NOMO-1 treated with DMSO at 0.1 percent for 48 hours (cell line): Measurements from ENCODE around the gene ROBO2.
A peak's percentile ranks its signal among the peaks of the same experiment; 100 is the strongest.

Experiments
- DNase-seq: peaks from one replicate; lab custom pipeline; 2025; ENCODE audit not compliant: unreplicated experiment; lab: John Stamatoyannopoulos, UW

Gene ROBO2, protein sequence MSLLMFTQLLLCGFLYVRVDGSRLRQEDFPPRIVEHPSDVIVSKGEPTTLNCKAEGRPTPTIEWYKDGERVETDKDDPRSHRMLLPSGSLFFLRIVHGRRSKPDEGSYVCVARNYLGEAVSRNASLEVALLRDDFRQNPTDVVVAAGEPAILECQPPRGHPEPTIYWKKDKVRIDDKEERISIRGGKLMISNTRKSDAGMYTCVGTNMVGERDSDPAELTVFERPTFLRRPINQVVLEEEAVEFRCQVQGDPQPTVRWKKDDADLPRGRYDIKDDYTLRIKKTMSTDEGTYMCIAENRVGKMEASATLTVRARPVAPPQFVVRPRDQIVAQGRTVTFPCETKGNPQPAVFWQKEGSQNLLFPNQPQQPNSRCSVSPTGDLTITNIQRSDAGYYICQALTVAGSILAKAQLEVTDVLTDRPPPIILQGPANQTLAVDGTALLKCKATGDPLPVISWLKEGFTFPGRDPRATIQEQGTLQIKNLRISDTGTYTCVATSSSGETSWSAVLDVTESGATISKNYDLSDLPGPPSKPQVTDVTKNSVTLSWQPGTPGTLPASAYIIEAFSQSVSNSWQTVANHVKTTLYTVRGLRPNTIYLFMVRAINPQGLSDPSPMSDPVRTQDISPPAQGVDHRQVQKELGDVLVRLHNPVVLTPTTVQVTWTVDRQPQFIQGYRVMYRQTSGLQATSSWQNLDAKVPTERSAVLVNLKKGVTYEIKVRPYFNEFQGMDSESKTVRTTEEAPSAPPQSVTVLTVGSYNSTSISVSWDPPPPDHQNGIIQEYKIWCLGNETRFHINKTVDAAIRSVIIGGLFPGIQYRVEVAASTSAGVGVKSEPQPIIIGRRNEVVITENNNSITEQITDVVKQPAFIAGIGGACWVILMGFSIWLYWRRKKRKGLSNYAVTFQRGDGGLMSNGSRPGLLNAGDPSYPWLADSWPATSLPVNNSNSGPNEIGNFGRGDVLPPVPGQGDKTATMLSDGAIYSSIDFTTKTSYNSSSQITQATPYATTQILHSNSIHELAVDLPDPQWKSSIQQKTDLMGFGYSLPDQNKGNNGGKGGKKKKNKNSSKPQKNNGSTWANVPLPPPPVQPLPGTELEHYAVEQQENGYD (N-terminal part only)

GRCh38 chr3:77039606-77040171 lies at the start of gene ROBO2:
Gene ROBO2 (plus strand): TSS chr3:77040099. CDS start chr3:77040786, 687 bp downstream.
- no peak for DNase-seq

- DNase-seq: no peak
Measured at GRCh38 chr3:76990606-76991005, 49.3 kb upstream of the ROBO2 start.

- DNase-seq: no peak
Measured at GRCh38 chr3:76991165-76991564, 48.7 kb upstream of the ROBO2 start.

DNA sequence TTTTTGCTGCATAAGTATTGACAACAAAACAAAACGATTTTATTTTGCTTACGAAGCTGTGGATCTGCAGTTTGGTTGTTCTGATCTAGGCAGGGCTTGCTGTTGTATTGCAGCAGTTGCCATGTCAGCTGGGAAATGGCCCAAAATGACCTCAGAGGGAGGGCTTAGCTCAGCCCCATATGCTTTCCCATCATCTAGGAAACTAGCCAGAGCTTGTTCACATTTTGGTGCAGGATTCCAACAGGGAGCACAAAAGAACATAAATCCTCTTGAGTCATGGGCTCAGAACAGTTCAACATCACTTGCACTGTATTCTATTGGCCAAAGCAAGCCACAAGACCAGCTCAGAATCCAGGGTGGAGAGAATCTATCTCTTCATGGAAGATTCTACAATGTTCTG lies 42.2 kb upstream of the ROBO2 start:
- DNase-seq: no peak

GRCh38 chr3:76998555-76998954 lies 41.3 kb upstream of the ROBO2 start:
- DNase-seq: no peak

GRCh38 chr3:77001062-77001701 lies 38.7 kb upstream of the ROBO2 start:
- DNase-seq: no peak

GRCh38 chr3:77014226-77014625 lies 25.7 kb upstream of the ROBO2 start:
- no peak for DNase-seq

DNA sequence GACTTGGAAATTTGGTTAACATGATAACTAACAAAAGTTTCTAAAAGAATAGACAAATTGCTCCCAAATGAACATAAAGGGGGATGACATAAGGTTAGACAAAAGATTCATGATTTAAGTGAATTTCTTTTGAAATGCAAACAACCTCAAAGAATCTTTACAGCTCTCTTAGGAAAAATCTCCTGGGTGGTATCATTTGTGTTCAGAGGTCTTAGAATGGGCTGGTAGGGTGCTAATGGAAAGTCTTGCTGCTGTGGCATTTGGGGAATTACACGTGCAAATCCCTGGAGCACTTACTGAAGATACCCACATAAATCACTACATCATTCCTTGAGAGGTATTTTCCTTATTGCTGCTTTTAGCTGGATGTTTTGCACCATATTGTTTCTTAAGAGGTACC lies 14.4 kb upstream of the ROBO2 start:
- no peak for DNase-seq

DNA sequence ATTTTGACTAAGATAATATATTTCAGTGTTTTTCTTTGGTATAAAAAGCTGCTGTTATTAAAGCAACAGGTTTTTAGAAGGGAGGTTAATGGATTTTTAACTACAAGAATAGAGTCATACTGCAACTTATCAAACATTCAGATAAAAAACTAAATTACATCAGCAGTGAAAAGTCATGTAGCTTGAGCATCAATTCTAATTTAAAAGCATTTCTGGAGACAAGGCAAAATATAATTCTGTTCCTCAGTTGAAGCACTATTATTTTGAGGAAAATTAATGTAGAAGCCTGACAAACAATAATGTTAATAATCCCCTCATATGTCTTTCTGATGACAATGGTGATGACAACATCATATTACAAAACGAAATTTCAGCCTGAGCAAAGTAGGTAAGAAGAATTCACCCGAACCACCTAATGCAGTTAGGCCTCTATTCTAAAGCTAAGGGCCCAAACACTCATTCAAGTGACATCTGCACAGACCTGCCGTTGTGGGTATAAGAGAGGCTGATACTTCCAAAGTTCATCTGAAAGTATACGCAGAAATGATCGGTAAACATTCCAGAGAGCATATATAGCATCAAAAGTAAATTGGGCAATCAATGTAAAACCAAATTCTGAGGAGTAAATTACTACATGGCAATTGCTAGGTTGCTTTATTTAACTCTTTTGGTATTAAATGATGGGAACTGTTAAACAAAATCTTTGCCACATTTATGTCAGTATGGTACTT lies 12.8 kb upstream of the ROBO2 start:
- DNase-seq: no peak

GRCh38 chr3:77028005-77028404 lies 11.9 kb upstream of the ROBO2 start:
- no peak for DNase-seq

DNA sequence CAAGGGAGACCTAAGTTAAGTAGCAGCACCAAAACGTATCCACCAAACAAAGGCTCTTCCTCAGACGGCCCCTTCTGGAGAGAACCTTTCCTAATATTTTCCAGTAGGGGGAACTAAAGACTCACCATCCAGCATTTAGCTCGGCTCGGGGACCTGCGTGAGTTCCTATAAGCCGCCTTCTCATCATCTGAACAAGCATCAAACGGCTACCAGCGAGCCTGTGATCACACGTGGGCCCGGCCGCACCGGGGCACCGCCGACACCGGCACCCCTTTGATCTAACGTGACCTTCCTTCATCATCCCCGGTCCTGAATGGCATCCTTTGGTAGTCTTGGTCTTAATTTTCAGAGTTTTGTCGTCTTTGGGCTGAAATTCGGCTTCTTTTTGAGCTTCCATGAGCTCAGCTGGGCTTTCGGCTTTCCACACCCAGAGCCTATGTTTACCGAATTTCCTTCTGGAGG lies 1.4 kb upstream of the ROBO2 start:
- DNase-seq: peak; percentile 60

- no peak for DNase-seq
Measured at GRCh38 chr3:77038930-77039605, 831 bp upstream of the ROBO2 start.

DNA sequence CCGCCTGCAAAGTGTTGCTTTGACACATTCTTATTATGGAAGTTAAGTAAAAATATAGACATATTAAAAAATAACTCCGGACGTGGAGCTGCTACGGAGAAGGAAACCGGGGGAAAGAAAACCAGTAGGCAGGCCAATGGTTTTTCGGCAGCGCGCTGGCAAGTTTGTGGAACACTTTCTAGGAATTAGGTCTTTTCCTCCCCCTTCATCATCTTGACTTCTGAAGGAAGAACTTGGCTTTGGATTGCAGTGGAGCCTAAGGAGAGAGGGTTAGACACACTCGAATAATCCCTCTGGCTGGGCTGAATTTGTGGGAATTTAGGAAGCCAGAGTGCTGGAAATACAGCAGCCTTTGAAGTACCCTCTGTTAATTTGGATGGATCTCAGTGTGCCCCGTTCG lies 317 bp downstream of the ROBO2 start:
- no peak for DNase-seq

DNA sequence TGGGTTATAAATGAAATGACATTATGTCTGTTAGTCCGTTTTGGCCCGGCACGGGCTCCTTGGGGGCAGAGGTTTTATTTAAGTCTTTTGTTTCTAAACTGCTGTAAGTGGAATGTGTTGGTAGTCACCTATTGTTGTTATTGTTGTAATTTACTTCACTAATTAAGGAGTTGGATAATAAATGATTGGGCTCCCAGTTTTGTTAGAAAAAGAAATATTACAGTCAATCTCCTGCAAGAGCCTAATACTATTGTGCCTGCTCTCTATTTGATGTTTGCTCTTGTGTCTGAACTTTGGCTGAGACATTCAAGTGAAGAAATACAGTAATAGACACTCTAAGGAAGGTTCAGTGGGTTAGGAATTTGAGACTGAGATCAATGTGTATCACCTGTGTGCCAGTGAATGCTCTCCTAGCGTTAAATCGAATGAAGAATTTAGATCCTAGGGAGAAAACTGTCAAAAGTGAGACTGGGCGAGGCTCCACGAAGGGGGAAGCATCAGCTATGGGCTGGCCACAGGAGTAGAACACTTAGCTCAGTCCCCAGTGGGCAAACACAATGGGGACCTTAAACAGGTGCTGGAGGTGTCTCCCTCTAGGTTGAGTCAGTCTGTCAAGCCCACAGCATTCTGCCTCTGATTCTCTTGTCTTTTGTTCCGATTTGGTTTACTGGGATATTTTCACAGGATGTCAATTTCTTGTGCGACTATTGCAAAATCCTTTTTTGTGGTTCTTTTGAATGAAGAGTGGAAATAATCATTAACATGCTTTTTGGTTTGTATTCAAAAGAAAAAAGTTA lies 1.2 kb downstream of the ROBO2 start:
- DNase-seq: no peak

DNA sequence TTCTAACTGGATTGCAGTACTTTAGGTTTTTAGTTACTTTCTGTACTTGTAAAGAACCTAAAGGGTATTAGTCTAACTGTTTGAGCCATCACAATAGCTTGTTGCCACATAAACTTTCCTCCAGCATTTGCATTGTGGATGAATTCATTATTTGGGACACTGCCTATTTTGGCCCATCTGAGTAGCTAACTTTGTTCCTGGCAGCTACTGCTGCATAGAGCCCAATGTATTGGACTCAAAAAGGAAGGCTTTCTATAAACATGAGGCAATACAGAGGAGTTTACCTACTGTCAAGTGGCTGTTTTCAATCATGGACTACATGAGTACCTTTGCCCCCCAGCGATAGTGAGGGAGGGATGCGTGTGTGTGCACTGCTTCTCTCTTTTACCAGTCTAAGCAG lies 1.9 kb downstream of the ROBO2 start:
- DNase-seq: no peak

- no peak for DNase-seq
Measured at GRCh38 chr3:77042343-77042742, 2.4 kb downstream of the ROBO2 start.

DNA sequence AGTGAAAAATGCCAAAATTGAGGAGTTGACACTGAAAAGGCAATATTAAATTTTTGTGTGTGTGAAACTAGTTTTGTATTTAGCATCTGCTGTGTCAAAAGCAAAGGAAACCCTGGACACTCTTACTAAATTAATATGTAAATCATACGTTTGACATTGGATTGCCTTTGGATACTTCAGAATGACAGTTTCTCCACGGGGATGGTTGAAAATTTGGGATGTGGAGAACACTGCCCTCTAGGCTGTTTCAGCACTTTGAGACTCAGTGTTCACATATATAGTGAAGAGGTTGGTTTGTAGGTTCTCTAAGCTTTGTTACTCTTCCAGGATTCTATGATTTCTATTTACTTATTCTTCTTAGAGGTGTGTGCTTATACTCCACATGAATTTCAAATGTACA lies 3.0 kb downstream of the ROBO2 start:
- DNase-seq: no peak

GRCh38 chr3:77045686-77046085 lies 5.8 kb downstream of the ROBO2 start:
- DNase-seq: no peak

GRCh38 chr3:77048186-77048585 lies 8.3 kb downstream of the ROBO2 start:
- DNase-seq: no peak
